ENCODE data around the gene VDAC1. TPM values are rescaled to one million over a fixed set of nuclear protein-coding genes. Genes with fewer than 3 reads are reported as not detected.

The VDAC1 gene
- total RNA-seq, 1 experiment from 2014 or later: 334 TPM

- TF ChIP-seq CTCF (IDR thresholded peaks at IDR 0.05; ENCODE audit: unreplicated experiment): no peak
- no peaks in the 10 kb centered on the region for H3K4me1 Mint-ChIP-seq (ENCODE audit: insufficient read depth, unreplicated experiment)
- H3K9me3 Mint-ChIP-seq (ENCODE audit: unreplicated experiment): no peaks in the 10 kb centered on the region
- no peak overlapping the region for H3K27ac Mint-ChIP-seq (ENCODE audit: low read depth, unreplicated experiment)
- POLR2A ChIA-PET: no interaction called here
- no peak for DNase-seq (ENCODE audit: unreplicated experiment)
- CTCF ChIA-PET: interaction anchor here (0.7 to 1.4 kb wide), 2 partner anchors 74 to 562 kb away, joined by 3 read pairs; no protein-coding TSS in a partner anchor
- BruUV-seq (replicated peaks): no TSS peak
- H3K36me3 Mint-ChIP-seq (ENCODE audit: insufficient read depth, unreplicated experiment): no peaks in the 10 kb centered on the region
- intact Hi-C loops (cut with micrococcal nuclease): no loop called here
- H3K4me3 Mint-ChIP-seq (ENCODE audit: unreplicated experiment): no peak overlapping the region
- H3K27me3 Mint-ChIP-seq (ENCODE audit: insufficient read depth, unreplicated experiment): no peaks in the 10 kb centered on the region
Observed at GRCh38 chr5:133943475-133943817, 61.3 kb downstream of the VDAC1 start.

GRCh38 chr5:133942614-133943474 is 61.9 kb downstream of the VDAC1 start:
- no peak for DNase-seq (ENCODE audit: unreplicated experiment)
- Mint-ChIP-seq H3K4me3 (ENCODE audit: unreplicated experiment) (no peak overlapping the region), H3K36me3 (ENCODE audit: insufficient read depth, unreplicated experiment) (no peaks in the 10 kb centered on the region), H3K9me3 (ENCODE audit: unreplicated experiment) (no peaks in the 10 kb centered on the region), H3K27ac (ENCODE audit: low read depth, unreplicated experiment) (no peak overlapping the region), H3K4me1 (ENCODE audit: insufficient read depth, unreplicated experiment) (no peaks in the 10 kb centered on the region), H3K27me3 (ENCODE audit: insufficient read depth, unreplicated experiment) (no peaks in the 10 kb centered on the region)
- ChIA-PET CTCF (interaction anchor here (0.5 to 1.4 kb wide), 2 partner anchors 73 to 854 kb away, joined by 3 read pairs; no protein-coding TSS in a partner anchor), POLR2A (no interaction called here)
- no peak for TF ChIP-seq CTCF (IDR thresholded peaks at IDR 0.05; ENCODE audit: unreplicated experiment)
- intact Hi-C loops (cut with micrococcal nuclease): no loop called here
- no TSS peak for BruUV-seq (replicated peaks)

- intact Hi-C loops (cut with micrococcal nuclease): no loop called here
- Mint-ChIP-seq H3K4me3 (ENCODE audit: unreplicated experiment) (no peak overlapping the region), H3K36me3 (ENCODE audit: insufficient read depth, unreplicated experiment) (no peaks in the 10 kb centered on the region), H3K27ac (ENCODE audit: low read depth, unreplicated experiment) (peak overlapping the region; percentile 16), H3K4me1 (ENCODE audit: insufficient read depth, unreplicated experiment) (no peaks in the 10 kb centered on the region), H3K27me3 (ENCODE audit: insufficient read depth, unreplicated experiment) (no peaks in the 10 kb centered on the region), H3K9me3 (ENCODE audit: unreplicated experiment) (no peaks in the 10 kb centered on the region)
- DNase-seq (ENCODE audit: unreplicated experiment): no peak
- no TSS peak for BruUV-seq (replicated peaks)
- ChIA-PET CTCF (no interaction called here), POLR2A (no interaction called here)
- TF ChIP-seq CTCF (IDR thresholded peaks at IDR 0.05; ENCODE audit: unreplicated experiment): no peak
Observed at GRCh38 chr5:133941456-133942196, 63.1 kb downstream of the VDAC1 start.

- H3K36me3 Mint-ChIP-seq (ENCODE audit: insufficient read depth, unreplicated experiment): no peaks in the 10 kb centered on the region
- H3K9me3 Mint-ChIP-seq (ENCODE audit: unreplicated experiment): no peaks in the 10 kb centered on the region
- ChIA-PET CTCF (interaction anchor here (0.6 to 0.8 kb wide), 4 partner anchors 28 to 200 kb away, joined by 3 to 7 read pairs (median 4); no protein-coding TSS in a partner anchor), POLR2A (no interaction called here)
- H3K4me3 Mint-ChIP-seq (ENCODE audit: unreplicated experiment): no peak overlapping the region
- DNase-seq (ENCODE audit: unreplicated experiment): no peak
- H3K27me3 Mint-ChIP-seq (ENCODE audit: insufficient read depth, unreplicated experiment): no peaks in the 10 kb centered on the region
- intact Hi-C loops (cut with micrococcal nuclease): no loop called here
- TF ChIP-seq CTCF (IDR thresholded peaks at IDR 0.05; ENCODE audit: unreplicated experiment): no peak
- no peak overlapping the region for H3K27ac Mint-ChIP-seq (ENCODE audit: low read depth, unreplicated experiment)
- no TSS peak for BruUV-seq (replicated peaks)
- H3K4me1 Mint-ChIP-seq (ENCODE audit: insufficient read depth, unreplicated experiment): no peaks in the 10 kb centered on the region
Observed at GRCh38 chr5:133939668-133940067, 65.1 kb downstream of the VDAC1 start.
